H1 (cell line): ENCODE data around the gene ABCA9. TPM values are rescaled to one million over a fixed set of nuclear protein-coding genes. Genes with fewer than 3 reads are reported as not detected.

Source experiments
- BACH1 ChIP-seq: IDR thresholded peaks from 2 replicates; pipeline ENCODE4 v1.6.1; 2012; ENCODE audit warnings: low read length, improper control_type of control experiment
- GTF2F1 ChIP-seq: IDR thresholded peaks from 2 replicates; pipeline ENCODE4 v1.6.1; 2012; ENCODE audit warnings: low read depth, low read length, improper control_type of control experiment, borderline replicate concordance
- JUN ChIP-seq: IDR thresholded peaks from 2 replicates; pipeline ENCODE4 v1.6.1; 2011; ENCODE audit warnings: low read depth, mild to moderate bottlenecking, improper control_type of control experiment, low read length
- MAFK ChIP-seq: IDR thresholded peaks from 2 replicates; pipeline ENCODE4 v1.6.1; 2012; ENCODE audit warnings: low read depth, mild to moderate bottlenecking, improper control_type of control experiment, low read length
- NANOG ChIP-seq: IDR thresholded peaks from 2 replicates; pipeline ENCODE4 v1.6.1; 2011; ENCODE audit warnings: low read length, low read depth, mild to moderate bottlenecking, inconsistent platforms; ENCODE audit not compliant: insufficient read depth, poor library complexity, severe bottlenecking
- SP2 ChIP-seq: IDR thresholded peaks from 2 replicates; pipeline ENCODE4 v1.6.1; 2012; ENCODE audit warnings: mild to moderate bottlenecking, low read length, inconsistent platforms
- YY1 ChIP-seq: IDR thresholded peaks from 2 replicates; pipeline ENCODE4 v1.6.1; 2011; ENCODE audit warnings: low read depth, mild to moderate bottlenecking, low read length
- ZNF274 ChIP-seq: IDR thresholded peaks from 2 replicates; pipeline ENCODE4 v1.7.0; 2012; ENCODE audit warnings: low read length, borderline replicate concordance; ENCODE audit errors: extremely low read depth
- polyA plus RNA-seq, 7 experiments: library from polyadenylated mRNA; depleted of rRNA in 3 of 7; stranded (reverse) in 5 of 7; unstranded in 2 of 7; fragments of >200 nt in 5 of 7; fragments of 200-250 nt in 2 of 7; gene quantifications; 1 replicate in 5 of 7; 2 replicates in 1 of 7; 4 replicates in 1 of 7; pipeline versions ENCODE4 v1.2.1 to v1.2.3, GENCODE V29; 2011 to 2013; ENCODE audit warnings: missing spikeins in 2 of 7, mixed read lengths in 2 of 7
- total RNA-seq: library from RNA; stranded (reverse); fragmentation: NEBNext Ultra II Directional; extraction: Animal tissue kit (Norgen Biotek cat#: 25700); gene quantifications from 2 replicates; pipeline ENCODE4 v1.2.1, GENCODE V29; 2021
- TF ChIP-seq, protein P1 (sequence below): fragments of 300-600 bp; sonication (generic); IDR thresholded peaks from 2 replicates; pipeline ENCODE4 v1.7.1; 2012; ENCODE audit warnings: low read length, moderate library complexity, mild to moderate bottlenecking, inconsistent platforms; ENCODE audit not compliant: insufficient replicate concordance

Gene ABCA9
- total and polyA plus RNA-seq, 2 of the 8 experiments (the other 6 are each of a cell fraction or from before 2014, with no cell fraction given), result not detected

- TF ChIP-seq, protein P1, sequence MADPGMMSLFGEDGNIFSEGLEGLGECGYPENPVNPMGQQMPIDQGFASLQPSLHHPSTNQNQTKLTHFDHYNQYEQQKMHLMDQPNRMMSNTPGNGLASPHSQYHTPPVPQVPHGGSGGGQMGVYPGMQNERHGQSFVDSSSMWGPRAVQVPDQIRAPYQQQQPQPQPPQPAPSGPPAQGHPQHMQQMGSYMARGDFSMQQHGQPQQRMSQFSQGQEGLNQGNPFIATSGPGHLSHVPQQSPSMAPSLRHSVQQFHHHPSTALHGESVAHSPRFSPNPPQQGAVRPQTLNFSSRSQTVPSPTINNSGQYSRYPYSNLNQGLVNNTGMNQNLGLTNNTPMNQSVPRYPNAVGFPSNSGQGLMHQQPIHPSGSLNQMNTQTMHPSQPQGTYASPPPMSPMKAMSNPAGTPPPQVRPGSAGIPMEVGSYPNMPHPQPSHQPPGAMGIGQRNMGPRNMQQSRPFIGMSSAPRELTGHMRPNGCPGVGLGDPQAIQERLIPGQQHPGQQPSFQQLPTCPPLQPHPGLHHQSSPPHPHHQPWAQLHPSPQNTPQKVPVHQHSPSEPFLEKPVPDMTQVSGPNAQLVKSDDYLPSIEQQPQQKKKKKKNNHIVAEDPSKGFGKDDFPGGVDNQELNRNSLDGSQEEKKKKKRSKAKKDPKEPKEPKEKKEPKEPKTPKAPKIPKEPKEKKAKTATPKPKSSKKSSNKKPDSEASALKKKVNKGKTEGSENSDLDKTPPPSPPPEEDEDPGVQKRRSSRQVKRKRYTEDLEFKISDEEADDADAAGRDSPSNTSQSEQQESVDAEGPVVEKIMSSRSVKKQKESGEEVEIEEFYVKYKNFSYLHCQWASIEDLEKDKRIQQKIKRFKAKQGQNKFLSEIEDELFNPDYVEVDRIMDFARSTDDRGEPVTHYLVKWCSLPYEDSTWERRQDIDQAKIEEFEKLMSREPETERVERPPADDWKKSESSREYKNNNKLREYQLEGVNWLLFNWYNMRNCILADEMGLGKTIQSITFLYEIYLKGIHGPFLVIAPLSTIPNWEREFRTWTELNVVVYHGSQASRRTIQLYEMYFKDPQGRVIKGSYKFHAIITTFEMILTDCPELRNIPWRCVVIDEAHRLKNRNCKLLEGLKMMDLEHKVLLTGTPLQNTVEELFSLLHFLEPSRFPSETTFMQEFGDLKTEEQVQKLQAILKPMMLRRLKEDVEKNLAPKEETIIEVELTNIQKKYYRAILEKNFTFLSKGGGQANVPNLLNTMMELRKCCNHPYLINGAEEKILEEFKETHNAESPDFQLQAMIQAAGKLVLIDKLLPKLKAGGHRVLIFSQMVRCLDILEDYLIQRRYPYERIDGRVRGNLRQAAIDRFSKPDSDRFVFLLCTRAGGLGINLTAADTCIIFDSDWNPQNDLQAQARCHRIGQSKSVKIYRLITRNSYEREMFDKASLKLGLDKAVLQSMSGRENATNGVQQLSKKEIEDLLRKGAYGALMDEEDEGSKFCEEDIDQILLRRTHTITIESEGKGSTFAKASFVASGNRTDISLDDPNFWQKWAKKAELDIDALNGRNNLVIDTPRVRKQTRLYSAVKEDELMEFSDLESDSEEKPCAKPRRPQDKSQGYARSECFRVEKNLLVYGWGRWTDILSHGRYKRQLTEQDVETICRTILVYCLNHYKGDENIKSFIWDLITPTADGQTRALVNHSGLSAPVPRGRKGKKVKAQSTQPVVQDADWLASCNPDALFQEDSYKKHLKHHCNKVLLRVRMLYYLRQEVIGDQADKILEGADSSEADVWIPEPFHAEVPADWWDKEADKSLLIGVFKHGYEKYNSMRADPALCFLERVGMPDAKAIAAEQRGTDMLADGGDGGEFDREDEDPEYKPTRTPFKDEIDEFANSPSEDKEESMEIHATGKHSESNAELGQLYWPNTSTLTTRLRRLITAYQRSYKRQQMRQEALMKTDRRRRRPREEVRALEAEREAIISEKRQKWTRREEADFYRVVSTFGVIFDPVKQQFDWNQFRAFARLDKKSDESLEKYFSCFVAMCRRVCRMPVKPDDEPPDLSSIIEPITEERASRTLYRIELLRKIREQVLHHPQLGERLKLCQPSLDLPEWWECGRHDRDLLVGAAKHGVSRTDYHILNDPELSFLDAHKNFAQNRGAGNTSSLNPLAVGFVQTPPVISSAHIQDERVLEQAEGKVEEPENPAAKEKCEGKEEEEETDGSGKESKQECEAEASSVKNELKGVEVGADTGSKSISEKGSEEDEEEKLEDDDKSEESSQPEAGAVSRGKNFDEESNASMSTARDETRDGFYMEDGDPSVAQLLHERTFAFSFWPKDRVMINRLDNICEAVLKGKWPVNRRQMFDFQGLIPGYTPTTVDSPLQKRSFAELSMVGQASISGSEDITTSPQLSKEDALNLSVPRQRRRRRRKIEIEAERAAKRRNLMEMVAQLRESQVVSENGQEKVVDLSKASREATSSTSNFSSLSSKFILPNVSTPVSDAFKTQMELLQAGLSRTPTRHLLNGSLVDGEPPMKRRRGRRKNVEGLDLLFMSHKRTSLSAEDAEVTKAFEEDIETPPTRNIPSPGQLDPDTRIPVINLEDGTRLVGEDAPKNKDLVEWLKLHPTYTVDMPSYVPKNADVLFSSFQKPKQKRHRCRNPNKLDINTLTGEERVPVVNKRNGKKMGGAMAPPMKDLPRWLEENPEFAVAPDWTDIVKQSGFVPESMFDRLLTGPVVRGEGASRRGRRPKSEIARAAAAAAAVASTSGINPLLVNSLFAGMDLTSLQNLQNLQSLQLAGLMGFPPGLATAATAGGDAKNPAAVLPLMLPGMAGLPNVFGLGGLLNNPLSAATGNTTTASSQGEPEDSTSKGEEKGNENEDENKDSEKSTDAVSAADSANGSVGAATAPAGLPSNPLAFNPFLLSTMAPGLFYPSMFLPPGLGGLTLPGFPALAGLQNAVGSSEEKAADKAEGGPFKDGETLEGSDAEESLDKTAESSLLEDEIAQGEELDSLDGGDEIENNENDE, result no peak
- no peak for TF ChIP-seq BACH1
- no peak for TF ChIP-seq GTF2F1
- no peak for TF ChIP-seq ZNF274
- TF ChIP-seq SP2, result no peak
- no peak for TF ChIP-seq NANOG
- no peak for TF ChIP-seq YY1
- no peak for TF ChIP-seq JUN
- TF ChIP-seq MAFK, result no peak
Measured at GRCh38 chr17:69066482-69066881, 5.8 kb upstream of the ABCA9 start (continued).
